Measurements from ENCODE around the gene GAS7. TPM values are rescaled to one million over a fixed set of nuclear protein-coding genes. Genes with fewer than 3 reads are reported as not detected.

Gene GAS7
- total RNA-seq, 2 donors from 2014 or later = 0.35 to 2.9 TPM

DNA sequence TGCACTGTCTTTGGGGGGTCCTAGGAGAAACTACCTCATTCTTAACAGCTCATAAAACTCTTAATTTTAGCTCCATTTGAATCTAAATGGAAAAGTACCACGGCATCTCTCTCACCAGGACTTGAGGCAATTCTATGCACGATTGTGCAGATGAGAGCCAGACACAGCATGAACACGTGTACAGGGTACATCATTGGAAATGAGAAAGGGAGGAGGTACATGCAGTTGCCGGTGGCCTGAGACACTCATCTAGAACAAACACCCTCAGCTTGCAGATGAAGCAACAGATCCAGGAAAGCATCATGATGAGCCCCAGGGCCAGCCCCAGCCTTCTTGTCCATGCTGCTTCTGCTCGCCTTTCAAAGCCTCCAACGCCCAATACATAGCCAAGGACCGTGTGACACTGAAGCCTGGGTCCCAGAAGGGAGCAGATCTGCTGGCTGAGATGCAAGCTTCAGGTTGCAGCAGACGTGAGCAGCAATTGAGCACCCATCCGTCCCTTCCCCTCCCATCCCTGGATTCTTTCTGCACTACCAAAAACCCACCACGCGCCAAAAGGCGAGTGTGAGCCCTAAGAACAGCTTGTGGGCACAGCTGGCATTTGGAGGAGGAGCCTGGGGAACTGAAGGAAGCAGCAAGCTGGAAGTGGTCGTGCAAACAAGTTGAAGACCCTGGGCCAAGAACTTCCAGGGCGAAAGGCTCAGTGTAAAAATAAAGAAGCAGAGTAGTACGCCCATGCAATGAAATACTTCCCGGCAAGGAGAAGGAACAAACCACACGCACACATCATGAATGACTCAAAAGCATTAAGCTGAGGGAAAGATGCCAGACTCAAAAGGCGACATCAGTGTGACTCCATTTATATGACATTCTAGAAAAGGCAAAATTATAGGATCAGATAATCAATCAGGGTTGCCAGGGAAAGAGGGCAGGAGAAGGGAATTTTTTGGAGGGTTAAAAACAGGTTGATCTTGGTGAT lies 286.0 kb downstream of the GAS7 start:
- Mint-ChIP-seq H3K9me3 (no peaks in the 10 kb centered on the region), H3K27ac (no peak overlapping the region), H3K36me3 (no peaks in the 10 kb centered on the region)
- ATAC-seq = no peak
- no peak for DNase-seq (ENCODE audit: low spot score in 2 of 2)

DNA sequence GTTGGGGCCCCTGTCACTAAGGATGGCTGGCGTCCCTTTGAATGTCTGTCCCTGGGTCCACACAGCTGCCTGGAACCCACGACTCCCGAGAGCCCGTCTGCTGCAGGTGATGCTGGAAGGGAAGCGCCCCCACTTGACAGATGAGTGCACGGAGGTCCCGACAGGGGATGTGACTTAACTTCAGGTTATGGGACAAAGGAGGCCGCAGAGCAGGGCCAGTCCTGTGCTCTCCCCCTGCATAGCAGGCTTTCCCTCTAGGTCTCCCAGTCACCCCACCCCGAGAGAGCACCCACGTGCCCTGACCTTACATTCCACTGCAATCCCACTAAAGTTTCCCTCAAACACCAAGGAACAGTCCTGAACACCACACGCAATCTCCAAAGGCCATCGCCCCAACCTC lies 287.3 kb downstream of the GAS7 start:
- Mint-ChIP-seq H3K36me3 (no peaks in the 10 kb centered on the region), H3K27ac (no peak overlapping the region), H3K9me3 (no peaks in the 10 kb centered on the region)
- ATAC-seq = no peak
- no peak for DNase-seq (ENCODE audit: low spot score in 2 of 2)

DNA sequence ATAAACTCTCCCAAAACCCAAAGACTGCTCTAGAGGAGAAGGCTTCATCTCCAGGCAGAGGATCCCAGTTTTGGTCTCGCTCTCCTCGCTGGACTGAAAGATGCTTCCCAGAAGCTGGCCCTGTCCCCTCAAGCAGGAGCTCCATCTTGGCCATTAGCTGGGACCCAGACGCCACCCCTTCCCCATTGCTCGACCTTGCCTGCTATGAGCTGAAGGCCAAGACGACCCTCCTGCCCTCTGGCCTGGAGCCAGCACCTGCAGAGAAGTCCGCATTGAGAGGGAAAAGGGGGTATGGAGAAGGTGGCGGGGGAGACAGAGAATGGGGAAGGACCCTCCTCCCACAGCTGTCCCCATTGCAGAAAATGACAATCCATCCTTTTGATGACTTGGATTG lies 289.8 kb downstream of the GAS7 start:
- H3K36me3 Mint-ChIP-seq = no peaks in the 10 kb centered on the region
- H3K9me3 Mint-ChIP-seq = no peaks in the 10 kb centered on the region
- H3K27ac Mint-ChIP-seq = no peak overlapping the region
- no peak for ATAC-seq
- no peak for DNase-seq (ENCODE audit: low spot score in 2 of 2)

DNA sequence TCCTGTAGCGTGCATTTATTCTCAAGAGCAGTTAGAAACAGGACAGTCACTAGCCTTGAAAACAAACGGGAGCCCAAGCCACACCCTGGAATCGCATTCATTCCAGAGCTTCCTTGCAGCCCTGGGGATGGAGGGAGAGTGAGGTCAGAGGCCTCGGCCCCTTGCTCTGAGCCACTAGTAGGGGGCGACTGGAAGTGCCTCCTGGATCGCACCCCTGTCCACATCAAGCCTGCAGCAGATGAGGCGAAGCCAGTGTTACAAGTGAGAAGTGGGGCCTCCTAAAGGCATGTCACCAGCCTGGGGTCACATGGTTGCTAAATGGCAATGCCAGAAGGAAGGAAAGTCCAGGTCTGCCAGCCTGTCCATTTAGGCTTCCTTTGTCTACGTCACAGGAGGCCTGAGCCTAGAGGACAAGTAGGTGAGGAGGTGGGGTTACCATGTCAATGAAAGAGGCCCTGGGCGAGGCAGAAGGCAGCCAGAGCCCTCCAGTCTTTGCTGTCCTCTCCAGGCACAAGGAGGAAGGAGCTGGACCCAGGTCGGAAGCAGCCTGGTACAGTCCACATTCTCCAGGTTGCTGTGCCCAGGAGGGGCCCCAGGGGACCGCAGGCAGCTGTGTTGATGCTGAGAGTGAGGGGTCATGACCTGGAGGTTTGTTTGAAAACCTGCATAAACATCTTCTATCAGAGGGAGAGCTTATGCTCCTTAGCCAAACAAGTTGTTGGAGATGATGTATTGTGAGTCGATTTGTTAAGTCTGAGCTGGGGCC lies 290.3 kb downstream of the GAS7 start:
- H3K9me3 Mint-ChIP-seq = no peaks in the 10 kb centered on the region
- ATAC-seq (no peak), DNase-seq (ENCODE audit: low spot score in 2 of 2) (no peak)
- H3K36me3 Mint-ChIP-seq = no peaks in the 10 kb centered on the region
- peak overlapping the region in 1 of 2 donors; percentile 44 for H3K27ac Mint-ChIP-seq

DNA sequence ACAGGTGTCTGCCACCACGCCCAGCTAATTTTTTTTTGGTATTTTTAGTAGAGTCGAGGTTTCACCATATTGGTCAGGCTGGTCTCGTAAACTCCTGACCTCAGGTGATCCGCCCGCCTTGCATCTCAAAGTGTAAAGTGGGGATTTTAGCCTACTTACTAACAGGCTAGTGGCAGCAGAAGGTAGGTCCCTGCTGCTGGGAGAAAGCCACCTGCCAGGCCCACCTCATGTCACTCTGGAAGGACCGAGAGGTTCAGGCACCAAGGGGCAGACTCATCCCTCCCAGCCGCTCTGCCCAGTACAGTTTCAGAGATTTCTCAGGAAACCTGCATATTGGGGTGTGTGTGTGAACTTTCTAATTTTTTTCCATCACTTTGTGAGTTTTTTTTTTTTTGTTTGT lies 291.3 kb downstream of the GAS7 start:
- no peak overlapping the region for H3K27ac Mint-ChIP-seq
- ATAC-seq = no peak
- H3K36me3 Mint-ChIP-seq = no peaks in the 10 kb centered on the region
- DNase-seq (ENCODE audit: low spot score in 2 of 2) = no peak
- no peaks in the 10 kb centered on the region for H3K9me3 Mint-ChIP-seq

DNA sequence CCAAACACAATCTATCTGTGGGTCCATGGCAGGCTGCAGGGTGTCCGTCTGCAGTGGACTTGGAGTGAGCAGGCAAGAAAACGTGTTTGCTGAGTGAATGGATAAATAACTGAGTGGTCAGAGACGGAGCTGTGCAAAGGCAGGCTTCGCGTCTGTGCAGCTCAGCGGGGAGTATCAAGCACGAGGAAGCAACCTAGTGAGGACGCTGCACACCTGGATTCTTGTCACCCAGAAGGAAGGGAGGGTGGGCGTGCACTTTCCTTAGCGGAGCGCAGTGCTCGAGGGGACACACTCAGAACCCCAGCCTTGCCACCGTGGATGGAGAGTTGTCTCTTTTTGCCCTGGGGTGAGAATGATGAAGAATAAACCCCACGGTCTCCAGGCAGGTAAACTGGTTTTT lies 291.8 kb downstream of the GAS7 start:
- H3K9me3 Mint-ChIP-seq = no peaks in the 10 kb centered on the region
- DNase-seq (ENCODE audit: low spot score in 2 of 2) (no peak), ATAC-seq (no peak)
- H3K27ac Mint-ChIP-seq = no peak overlapping the region
- no peaks in the 10 kb centered on the region for H3K36me3 Mint-ChIP-seq

DNA sequence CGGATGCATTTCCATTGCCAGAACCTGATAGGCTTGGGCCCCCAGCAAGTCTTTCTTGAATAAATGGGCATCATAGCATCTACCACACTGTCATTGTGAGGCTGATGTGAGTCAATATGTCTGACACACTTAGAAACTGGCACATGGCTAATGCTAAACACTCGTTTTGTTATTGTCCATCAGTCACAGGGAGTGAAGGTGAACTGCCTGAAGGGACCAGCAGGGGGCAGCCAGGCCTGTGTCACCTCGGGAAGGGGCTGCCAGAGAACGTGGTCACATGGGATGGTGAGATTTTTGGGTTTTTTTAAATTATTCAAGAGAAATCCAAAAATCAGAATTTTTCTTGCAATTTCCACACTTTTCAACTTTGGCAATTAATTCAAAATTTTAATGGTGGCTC lies 292.5 kb downstream of the GAS7 start:
- DNase-seq (ENCODE audit: low spot score in 2 of 2) = peak in 1 of 2 donors; percentile 23
- Mint-ChIP-seq H3K9me3 (no peaks in the 10 kb centered on the region), H3K27ac (no peak overlapping the region), H3K36me3 (no peaks in the 10 kb centered on the region)
- no peak for ATAC-seq

DNA sequence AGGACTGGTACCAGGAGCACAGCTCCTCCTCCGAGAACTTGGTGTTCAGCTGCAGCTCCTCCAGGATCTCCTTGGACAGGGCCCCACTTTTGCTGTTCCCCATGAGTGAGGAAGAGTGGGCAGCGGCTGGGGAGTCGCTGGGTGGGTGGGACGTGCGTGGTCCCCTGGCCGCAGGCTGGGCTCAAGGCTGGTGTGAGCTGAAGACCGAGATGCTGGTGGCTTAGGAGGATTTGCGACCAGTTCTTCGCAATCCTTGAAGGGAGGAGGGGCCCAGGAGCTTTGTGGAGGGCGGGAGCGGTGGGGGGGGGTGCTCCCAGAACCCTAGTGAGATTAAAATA lies 293.4 kb downstream of the GAS7 start, which contains the start of gene RCVRN:
TSS of gene RCVRN (minus strand) at position 194 of the 338 bp plus-strand sequence. CDS start at position 103, 91 bp downstream.
- Mint-ChIP-seq H3K9me3 (no peaks in the 10 kb centered on the region), H3K27ac (no peak within 1 kb of the TSS), H3K36me3 (no peaks in the 10 kb centered on the region)
- DNase-seq (ENCODE audit: low spot score in 2 of 2) = no peak
- ATAC-seq = no peak

DNA sequence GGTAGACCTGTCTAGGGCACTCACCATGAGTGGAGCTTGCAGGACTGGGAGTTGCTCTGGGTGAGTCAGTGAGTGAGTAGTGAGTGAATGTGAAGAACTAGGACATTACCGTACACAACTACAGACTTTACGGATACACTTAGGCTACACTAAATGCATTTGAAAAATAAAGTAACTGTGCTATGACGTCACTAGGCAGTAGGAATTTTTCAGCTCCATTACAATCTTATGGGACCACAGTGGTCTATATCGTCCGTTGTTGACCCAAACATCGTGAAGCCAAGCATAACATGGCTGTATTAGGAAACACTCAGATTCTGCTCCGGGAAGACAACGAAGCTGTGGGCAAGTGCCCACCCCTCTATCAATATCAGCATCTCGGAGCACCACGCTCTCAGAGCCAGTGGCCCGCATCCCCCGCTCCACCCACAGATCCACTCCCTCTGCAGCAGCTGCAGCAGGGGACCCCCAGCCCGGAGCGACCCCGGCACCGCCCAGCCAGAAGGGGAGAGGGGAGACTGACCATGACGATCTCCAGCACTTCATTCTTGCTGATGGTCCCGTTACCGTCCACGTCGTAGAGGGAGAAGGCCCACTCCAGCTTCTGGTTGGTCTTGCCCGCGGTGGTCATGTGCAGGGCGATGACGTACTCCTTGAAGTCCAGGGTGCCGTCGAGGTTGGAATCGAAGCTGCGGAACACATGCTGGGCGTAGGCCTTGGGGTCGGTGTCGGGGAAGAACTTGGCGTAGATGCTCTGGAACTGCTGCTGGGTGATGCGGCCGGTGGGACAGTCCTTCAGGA lies 293.9 kb downstream of the GAS7 start:
- H3K9me3 Mint-ChIP-seq = no peaks in the 10 kb centered on the region
- H3K27ac Mint-ChIP-seq = no peak overlapping the region
- DNase-seq (ENCODE audit: low spot score in 2 of 2) (no peak), ATAC-seq (no peak)
- no peaks in the 10 kb centered on the region for H3K36me3 Mint-ChIP-seq

DNA sequence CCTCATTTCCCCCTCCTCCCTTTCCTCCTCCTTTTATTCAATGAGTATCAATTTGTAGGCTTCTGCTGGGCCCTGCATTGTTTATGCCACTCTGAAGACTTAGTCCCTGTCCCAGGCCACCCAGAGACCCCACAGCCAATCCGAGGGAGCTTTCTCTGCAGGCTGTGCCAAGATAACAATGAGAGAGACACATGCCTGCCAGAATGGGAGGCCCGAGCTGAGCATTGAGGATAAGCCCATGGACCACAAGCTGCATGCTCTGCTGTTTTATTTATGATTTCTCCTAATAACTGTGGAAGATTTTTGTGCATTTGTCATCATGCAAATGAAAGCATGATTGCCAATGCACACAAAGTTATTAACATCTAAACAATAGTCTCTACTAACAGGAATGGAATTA lies 296.3 kb downstream of the GAS7 start:
- Mint-ChIP-seq H3K36me3 (no peaks in the 10 kb centered on the region), H3K27ac (no peak overlapping the region)
- no peak for ATAC-seq

DNA sequence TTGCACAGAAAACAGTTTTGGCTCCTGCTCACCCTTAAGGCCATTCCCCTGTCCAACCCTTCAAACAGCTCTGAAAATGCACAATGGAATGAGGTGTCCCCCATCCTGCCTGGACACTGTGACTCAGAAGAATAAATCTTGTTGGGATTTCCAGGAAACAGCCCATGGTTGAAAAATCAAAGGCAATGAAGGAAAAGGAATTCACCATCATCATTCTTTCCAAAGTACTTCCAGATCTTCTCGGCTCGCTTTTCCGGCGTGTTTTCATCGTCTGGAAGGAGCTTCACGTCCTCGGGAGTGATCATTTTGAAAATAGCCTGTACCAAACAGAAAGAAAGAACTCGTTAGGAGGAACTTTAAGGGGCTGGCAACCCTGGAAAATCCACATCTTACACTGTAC lies 297.6 kb downstream of the GAS7 start:
- no peaks in the 10 kb centered on the region for H3K9me3 Mint-ChIP-seq
- no peak for ATAC-seq
- H3K36me3 Mint-ChIP-seq = no peaks in the 10 kb centered on the region
- DNase-seq (ENCODE audit: low spot score in 2 of 2) = no peak
- no peak overlapping the region for H3K27ac Mint-ChIP-seq

More for the DNA sequence above, 296.3 kb downstream of the GAS7 start:
- H3K9me3 Mint-ChIP-seq = no peaks in the 10 kb centered on the region
- no peak for DNase-seq (ENCODE audit: low spot score in 2 of 2)

DNA sequence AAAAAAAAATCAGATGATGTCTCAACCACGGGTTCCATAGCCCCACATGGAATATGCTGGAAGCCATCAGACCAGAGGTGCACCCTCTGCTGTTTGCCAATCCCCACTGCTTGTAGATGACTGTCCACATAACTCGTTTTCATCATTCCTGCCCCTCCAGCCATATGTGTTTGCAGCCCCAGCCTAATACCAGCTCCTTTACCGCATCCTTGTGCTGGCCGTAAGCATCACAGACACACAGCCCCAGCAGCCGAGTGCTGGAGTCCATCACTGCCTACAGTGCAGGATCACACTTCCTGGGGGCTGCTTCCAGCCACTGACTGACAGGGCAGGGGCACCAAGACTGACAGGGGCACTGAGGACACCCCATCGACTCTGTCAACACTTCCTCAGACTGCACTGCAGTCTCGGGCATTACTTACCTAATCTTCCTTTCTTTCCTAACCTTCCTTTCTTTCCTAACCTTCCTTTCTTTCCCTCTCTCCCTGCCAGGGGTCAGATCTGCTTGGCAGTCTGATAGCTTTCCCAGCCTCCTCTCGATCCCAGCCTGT lies 298.3 kb downstream of the GAS7 start:
- H3K27ac Mint-ChIP-seq = no peak overlapping the region
- DNase-seq (ENCODE audit: low spot score in 2 of 2) (no peak), ATAC-seq (no peak)
- no peaks in the 10 kb centered on the region for H3K36me3 Mint-ChIP-seq
- H3K9me3 Mint-ChIP-seq = no peaks in the 10 kb centered on the region

DNA sequence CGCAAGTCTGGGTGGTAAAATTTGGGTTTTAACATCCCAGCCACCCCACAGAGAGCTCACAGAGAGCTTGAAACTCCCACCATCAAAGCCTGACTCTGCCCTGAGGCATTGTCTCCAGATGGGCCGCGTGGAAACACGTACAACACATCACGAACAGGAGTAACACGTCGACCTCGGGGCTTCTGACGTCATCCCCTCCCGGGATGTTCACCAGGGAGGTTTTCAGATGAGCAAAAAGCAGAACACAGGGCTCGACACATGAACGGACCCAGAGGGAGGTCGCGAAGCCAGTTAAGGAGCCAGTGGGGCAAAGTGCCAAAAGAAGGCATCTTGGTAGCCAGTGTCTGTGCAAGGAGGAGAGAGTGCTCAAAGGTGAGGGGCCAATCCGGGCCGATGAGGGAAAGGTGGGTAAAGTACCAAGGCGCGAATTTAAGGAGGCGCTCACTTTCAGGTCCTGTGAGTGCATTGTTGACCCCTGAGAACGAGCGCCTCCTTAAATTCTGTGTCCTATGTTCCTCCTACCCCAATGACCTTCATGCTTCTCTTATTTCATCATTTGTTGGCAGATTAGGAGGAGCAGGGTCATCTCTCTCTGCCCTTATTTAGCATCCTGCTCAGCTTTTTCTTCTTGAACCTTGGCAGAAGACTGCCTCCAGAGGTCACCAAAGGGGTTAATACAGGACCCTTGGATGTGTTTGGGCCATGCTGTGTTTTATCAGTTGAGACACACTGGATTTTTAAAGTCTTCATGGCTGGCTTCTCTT lies 298.9 kb downstream of the GAS7 start:
- H3K27ac Mint-ChIP-seq = no peak overlapping the region
- DNase-seq (ENCODE audit: low spot score in 2 of 2) = no peak
- H3K36me3 Mint-ChIP-seq = no peaks in the 10 kb centered on the region
- H3K9me3 Mint-ChIP-seq = no peaks in the 10 kb centered on the region
- no peak for ATAC-seq

DNA sequence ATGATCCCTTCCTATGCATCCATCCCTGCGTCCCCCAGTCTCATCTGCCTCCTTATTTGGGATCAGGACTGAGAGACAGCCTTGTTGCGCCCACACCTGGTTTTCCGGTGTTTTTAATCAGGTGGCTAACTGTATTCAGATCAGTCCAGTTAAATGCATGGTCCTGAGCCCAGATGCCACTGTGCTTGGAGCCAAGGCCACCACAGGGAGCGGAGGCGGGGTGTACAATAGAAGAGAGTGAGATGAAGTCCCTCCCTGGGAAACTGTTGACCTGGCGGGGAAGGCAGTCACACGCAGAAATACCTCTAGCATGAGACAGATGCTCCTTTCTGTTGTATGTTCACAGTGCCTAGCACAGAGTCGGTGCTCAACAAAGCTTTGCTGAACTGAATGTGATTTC lies 299.6 kb downstream of the GAS7 start:
- H3K36me3 Mint-ChIP-seq = no peaks in the 10 kb centered on the region
- no peak for ATAC-seq

DNA sequence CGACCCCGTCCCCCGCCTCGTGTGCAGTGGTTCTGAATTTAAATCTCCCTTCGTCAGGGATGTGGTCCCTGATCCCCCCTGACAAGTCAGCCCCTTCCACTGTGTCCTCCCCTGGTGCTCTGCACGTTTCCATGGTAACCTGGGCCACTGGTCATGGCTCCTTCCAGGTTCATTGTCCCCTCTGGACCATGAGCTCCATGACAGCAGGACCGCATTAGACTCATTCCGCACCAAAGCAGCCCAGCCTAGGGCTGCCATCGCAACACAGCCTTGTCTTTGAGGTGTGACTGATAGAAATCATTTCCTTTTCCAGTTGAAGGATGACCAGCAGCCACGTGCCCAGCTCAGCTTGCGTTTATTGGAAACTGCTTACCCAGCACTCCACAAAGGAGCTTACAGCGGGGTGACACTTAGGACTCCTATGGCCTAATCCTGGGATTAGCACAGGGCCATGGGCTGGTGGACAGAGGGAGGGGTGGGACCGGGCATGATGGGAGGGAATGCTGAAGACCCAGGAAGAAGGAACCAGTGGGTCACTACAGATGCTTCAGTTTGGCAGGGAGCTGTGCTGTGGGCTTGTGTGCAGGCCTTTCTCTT lies 300.9 kb downstream of the GAS7 start:
- H3K9me3 Mint-ChIP-seq = no peaks in the 10 kb centered on the region
- ATAC-seq (no peak), DNase-seq (ENCODE audit: low spot score in 2 of 2) (no peak)
- no peak overlapping the region for H3K27ac Mint-ChIP-seq
- H3K36me3 Mint-ChIP-seq = no peaks in the 10 kb centered on the region

More for the DNA sequence above, 299.6 kb downstream of the GAS7 start:
- H3K9me3 Mint-ChIP-seq = no peaks in the 10 kb centered on the region
- DNase-seq (ENCODE audit: low spot score in 2 of 2) = no peak
- no peak overlapping the region for H3K27ac Mint-ChIP-seq

DNA sequence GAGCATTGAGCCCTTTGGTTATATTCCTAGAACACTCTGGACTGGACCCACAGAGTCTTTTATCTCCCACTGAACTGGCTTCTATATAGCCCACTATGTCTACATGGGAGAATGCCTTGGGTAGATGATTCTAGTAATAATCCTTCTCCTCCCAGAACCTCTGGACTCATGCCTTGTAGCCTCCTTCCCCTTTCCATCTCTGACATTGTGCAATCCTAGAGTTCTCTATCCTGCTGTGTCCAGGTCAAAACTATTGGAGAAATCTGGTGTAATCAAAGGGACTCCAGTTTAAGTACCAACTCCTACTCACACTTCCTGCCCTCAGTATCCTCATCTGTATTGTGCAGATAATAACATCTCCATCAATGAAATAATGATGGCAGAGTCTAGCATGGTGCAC lies 302.5 kb downstream of the GAS7 start:
- no peak for ATAC-seq
- no peak for DNase-seq (ENCODE audit: low spot score in 2 of 2)
- H3K27ac Mint-ChIP-seq = no peak overlapping the region
- no peaks in the 10 kb centered on the region for H3K36me3 Mint-ChIP-seq
- no peaks in the 10 kb centered on the region for H3K9me3 Mint-ChIP-seq

Measured in activated naive CD4-positive, alpha-beta T cell treated with anti-CD3 and anti-CD28 coated beads, Interleukin-2, amount 50 U/mL, for 72 hours (primary cell).